Body of pancreas (tissue), 4 donors: ENCODE results near the gene CCT8. TPM values are rescaled to one million over a fixed set of nuclear protein-coding genes. Genes with fewer than 3 reads are reported as not detected.

Source experiments
- ATAC-seq: fragments of 150-250 bp; one replicate; pipeline ENCODE4 v1.9.1; 2016
- DNase-seq, 4 donors: peaks; one replicate each; pipeline ENCODE4 v3.0.0-alpha.2; 2019
- H3K27ac ChIP-seq, 4 donors: fragments of 200-600 bp; sonication (generic); 1 replicate in 3 of 4; 2 replicates in 1 of 4; pipeline versions ENCODE4 v1.5.1 to v1.6.1; 2016 to 2019; ENCODE audit warnings: mild to moderate bottlenecking in 1 of 4, mixed read lengths in 1 of 4, moderate library complexity in 1 of 4
- H3K27me3 ChIP-seq, 2 donors: fragments of 200-600 bp; sonication (generic); one replicate each; pipeline ENCODE4 v1.6.0; 2016; ENCODE audit warnings: mild to moderate bottlenecking in 1 of 2
- H3K36me3 ChIP-seq, 2 donors: fragments of 200-600 bp; sonication (generic); replicated peaks in 1 of 2; 2 replicates each; pipeline ENCODE4 v1.5.1; 2016; ENCODE audit warnings: low read depth in 2 of 2; ENCODE audit not compliant: insufficient read depth in 1 of 2
- H3K4me1 ChIP-seq: fragments of 200-600 bp; sonication (generic); one replicate; pipeline ENCODE4 v1.6.0; 2016
- H3K4me3 ChIP-seq, 2 donors: fragments of 200-600 bp; sonication (generic); 1 replicate in 1 of 2; 2 replicates in 1 of 2; pipeline ENCODE4 v1.5.1; 2016 to 2019
- H3K9me3 ChIP-seq, 3 donors: fragments of 200-600 bp; sonication (generic); 1 replicate in 2 of 3; 2 replicates in 1 of 3; pipeline ENCODE4 v1.5.1; 2016
- POLR2A ChIP-seq, 3 donors: fragments of 450-650 bp; IDR thresholded peaks; one replicate each; pipeline ENCODE4 v1.6.1; 2016; ENCODE audit warnings: antibody characterized with exemption in 3 of 3, mild to moderate bottlenecking in 2 of 3
- WGBS, 2 donors: methylation state at CpG; one replicate each; pipeline ENCODE4 v1.1.5; 2017; 5-methylcytosine and 5-hydroxymethylcytosine counted together
- intact Hi-C: fragments of 100-400 bp; cut with DNase I; formaldehyde crosslinking; loops from one replicate; pipeline ENCODE4 v1.15.1; 2023
- total RNA-seq, 2 donors: library from RNA; depleted of rRNA; stranded (reverse); fragments of >200 nt; gene quantifications; one replicate each; pipeline ENCODE4 v1.1.0, GENCODE V29; 2016
- TF ChIP-seq, protein P1 (sequence below), 7 experiments: fragments of 450-650 bp in 4 of 7; fragments of 200-600 bp in 3 of 7; sonication (generic) in 3 of 7; IDR thresholded peaks; one replicate each; pipeline ENCODE4 v1.5.1; 2016 to 2019; ENCODE audit warnings: antibody characterized with exemption in 7 of 7

Gene CCT8
- total RNA-seq, 2 donors from 2014 or later = 46.1 to 73.4 TPM

DNA sequence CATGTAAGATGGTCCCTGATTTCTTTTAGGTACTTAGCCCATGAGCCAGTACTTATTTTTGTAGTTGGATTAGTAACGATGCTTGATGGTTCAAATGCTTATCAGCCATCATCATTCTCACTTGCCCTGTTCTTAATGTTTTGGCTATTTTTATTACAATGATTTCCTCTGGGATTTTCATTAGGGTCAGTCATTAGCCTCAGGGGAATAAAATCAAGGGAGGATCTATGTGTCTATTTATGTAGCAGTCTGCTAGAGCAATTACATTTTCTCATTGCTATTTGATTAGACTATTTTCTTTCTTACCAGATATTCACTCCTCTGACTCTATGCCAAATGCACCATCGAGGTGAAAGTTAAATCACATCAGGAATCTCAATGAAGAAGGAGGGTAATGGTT, 10.9 kb upstream of the CCT8 start:
- Histone ChIP-seq H3K4me3 (no peak overlapping the region), H3K27ac (no peak overlapping the region), H3K27me3 (no peaks in the 10 kb centered on the region), H3K4me1 (peaks cover 12% of the 10 kb centered on the region), H3K36me3 (no peaks in the 10 kb centered on the region), H3K9me3 (no peaks in the 10 kb centered on the region)
- ATAC-seq (no peak), DNase-seq (no peak)
- WGBS, 2 donors = 53 to 56% methylated on average over 2 of the region's 2 CpGs
- intact Hi-C loops = no loop called here
- TF ChIP-seq POLR2A (IDR thresholded peaks at IDR 0.05) = no peak
- TF ChIP-seq, protein P1, sequence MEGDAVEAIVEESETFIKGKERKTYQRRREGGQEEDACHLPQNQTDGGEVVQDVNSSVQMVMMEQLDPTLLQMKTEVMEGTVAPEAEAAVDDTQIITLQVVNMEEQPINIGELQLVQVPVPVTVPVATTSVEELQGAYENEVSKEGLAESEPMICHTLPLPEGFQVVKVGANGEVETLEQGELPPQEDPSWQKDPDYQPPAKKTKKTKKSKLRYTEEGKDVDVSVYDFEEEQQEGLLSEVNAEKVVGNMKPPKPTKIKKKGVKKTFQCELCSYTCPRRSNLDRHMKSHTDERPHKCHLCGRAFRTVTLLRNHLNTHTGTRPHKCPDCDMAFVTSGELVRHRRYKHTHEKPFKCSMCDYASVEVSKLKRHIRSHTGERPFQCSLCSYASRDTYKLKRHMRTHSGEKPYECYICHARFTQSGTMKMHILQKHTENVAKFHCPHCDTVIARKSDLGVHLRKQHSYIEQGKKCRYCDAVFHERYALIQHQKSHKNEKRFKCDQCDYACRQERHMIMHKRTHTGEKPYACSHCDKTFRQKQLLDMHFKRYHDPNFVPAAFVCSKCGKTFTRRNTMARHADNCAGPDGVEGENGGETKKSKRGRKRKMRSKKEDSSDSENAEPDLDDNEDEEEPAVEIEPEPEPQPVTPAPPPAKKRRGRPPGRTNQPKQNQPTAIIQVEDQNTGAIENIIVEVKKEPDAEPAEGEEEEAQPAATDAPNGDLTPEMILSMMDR (IDR thresholded peaks at IDR 0.05) = no peak

- no peaks in the 10 kb centered on the region for H3K36me3 ChIP-seq
- H3K4me3 ChIP-seq = no peak overlapping the region
- intact Hi-C loops = no loop called here
- H3K27me3 ChIP-seq = no peaks in the 10 kb centered on the region
- H3K4me1 ChIP-seq = peaks cover 17% of the 10 kb centered on the region
- H3K9me3 ChIP-seq = no peaks in the 10 kb centered on the region
- no peak for TF ChIP-seq POLR2A (IDR thresholded peaks at IDR 0.05)
- TF ChIP-seq, protein P1 (IDR thresholded peaks at IDR 0.05) = no peak
- 78 to 88% methylated on average over 3 of the region's 3 CpGs for WGBS, 2 donors
- DNase-seq (no peak), ATAC-seq (no peak)
- no peak overlapping the region for H3K27ac ChIP-seq
Measured at GRCh38 chr21:29083306-29083705, 9.9 kb upstream of the CCT8 start.

GRCh38 chr21:29082046-29082815, 8.8 kb upstream of the CCT8 start:
- intact Hi-C loops = no loop called here
- Histone ChIP-seq H3K27ac (no peak overlapping the region), H3K4me3 (no peak overlapping the region), H3K4me1 (peaks cover 17% of the 10 kb centered on the region), H3K27me3 (no peaks in the 10 kb centered on the region), H3K9me3 (no peaks in the 10 kb centered on the region), H3K36me3 (no peaks in the 10 kb centered on the region)
- no peak for DNase-seq
- ATAC-seq = no peak
- TF ChIP-seq, protein P1 (IDR thresholded peaks at IDR 0.05) = no peak
- no peak for TF ChIP-seq POLR2A (IDR thresholded peaks at IDR 0.05)
- 83 to 94% methylated on average over 3 of the region's 3 CpGs for WGBS, 2 donors

DNA sequence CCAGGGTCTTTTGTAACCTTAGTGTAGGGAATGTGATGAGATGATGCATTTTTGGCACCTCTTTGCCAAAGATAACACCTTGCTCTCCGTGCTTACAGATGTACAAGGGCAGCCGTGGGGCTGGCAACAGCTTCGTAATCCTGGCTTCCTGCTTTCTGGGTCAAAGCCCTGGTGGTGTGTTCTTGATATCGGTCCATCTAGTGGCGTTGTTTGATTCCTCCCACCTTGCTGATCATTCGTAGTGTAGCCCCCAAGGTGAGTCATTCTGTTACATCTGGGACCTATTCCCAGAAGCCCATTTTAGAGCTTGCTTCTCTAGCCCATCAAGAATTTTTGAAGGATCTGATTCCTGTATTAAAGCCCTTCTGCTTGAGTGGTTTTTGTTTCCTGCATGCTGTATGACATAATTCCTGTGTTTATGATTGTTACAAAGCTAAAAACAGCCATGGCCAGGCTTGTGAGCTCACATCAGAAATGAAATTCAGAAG, 7.0 kb upstream of the CCT8 start:
- 29 to 54% methylated on average over 6 of the region's 6 CpGs for WGBS, 2 donors
- H3K27me3 ChIP-seq = no peaks in the 10 kb centered on the region
- H3K4me3 ChIP-seq = no peak overlapping the region
- intact Hi-C loops = no loop called here
- H3K9me3 ChIP-seq = no peaks in the 10 kb centered on the region
- H3K27ac ChIP-seq = peak overlapping the region in 3 of 4 donors; percentile 2 to 36 (median 35)
- H3K4me1 ChIP-seq = peaks cover 17% of the 10 kb centered on the region
- DNase-seq (peak in 1 of 4 donors; percentile 44), ATAC-seq (no peak)
- no peaks in the 10 kb centered on the region for H3K36me3 ChIP-seq
- TF ChIP-seq, protein P1 (IDR thresholded peaks at IDR 0.05) = no peak
- no peak for TF ChIP-seq POLR2A (IDR thresholded peaks at IDR 0.05)
